ENCODE measurements around the gene NEGR1. TPM values are rescaled to one million over a fixed set of nuclear protein-coding genes. Genes with fewer than 3 reads are reported as not detected.

The NEGR1 gene
- total RNA-seq, 4 donors from 2014 or later = 4.6 to 5.7 (median 5.0) TPM

DNA sequence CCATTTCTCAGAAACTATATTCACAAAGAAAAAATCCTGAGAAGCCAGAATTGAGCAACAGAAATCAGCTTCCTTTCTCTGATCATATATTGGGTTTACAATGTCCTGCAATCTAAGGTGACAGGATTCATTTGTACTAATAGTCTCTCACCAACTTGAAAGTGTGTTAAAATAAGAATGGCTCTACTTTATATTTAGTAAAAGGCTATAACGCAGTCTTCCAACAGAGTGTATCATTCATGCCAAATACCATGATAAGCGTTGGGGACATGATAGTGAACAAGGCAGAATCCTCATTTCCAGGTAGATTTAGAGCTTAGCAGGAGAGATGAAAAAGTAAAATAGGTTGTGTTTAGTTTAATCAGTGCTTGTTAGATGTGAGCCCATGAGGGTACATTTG, 682.3 kb downstream of the NEGR1 start:
- DNase-seq (no peak), ATAC-seq (no peak)

GRCh38 chr1:71599306-71599705, 683.0 kb downstream of the NEGR1 start:
- H3K36me3 ChIP-seq = no peaks in the 10 kb centered on the region
- TF ChIP-seq POLR2A (IDR thresholded peaks at IDR 0.05) = no peak
- TF ChIP-seq, protein P1, sequence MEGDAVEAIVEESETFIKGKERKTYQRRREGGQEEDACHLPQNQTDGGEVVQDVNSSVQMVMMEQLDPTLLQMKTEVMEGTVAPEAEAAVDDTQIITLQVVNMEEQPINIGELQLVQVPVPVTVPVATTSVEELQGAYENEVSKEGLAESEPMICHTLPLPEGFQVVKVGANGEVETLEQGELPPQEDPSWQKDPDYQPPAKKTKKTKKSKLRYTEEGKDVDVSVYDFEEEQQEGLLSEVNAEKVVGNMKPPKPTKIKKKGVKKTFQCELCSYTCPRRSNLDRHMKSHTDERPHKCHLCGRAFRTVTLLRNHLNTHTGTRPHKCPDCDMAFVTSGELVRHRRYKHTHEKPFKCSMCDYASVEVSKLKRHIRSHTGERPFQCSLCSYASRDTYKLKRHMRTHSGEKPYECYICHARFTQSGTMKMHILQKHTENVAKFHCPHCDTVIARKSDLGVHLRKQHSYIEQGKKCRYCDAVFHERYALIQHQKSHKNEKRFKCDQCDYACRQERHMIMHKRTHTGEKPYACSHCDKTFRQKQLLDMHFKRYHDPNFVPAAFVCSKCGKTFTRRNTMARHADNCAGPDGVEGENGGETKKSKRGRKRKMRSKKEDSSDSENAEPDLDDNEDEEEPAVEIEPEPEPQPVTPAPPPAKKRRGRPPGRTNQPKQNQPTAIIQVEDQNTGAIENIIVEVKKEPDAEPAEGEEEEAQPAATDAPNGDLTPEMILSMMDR (IDR thresholded peaks at IDR 0.05 in 4 of 5, conservative IDR thresholded peaks at IDR 0.05 in 1 of 5) = no peak
- no peaks in the 10 kb centered on the region for H3K4me1 ChIP-seq
- ATAC-seq (no peak), DNase-seq (no peak)
- H3K9me3 ChIP-seq = no peaks in the 10 kb centered on the region
- in situ Hi-C loops (cut with MboI; ENCODE audit: low sequenced_read_pairs in 4 of 4) = no loop called here
- no peak overlapping the region for H3K27ac ChIP-seq
- intact Hi-C loops (cut with DNase I; ENCODE audit: low total_unique reads) = no loop called here
- no peak overlapping the region for H3K4me3 ChIP-seq
- no peaks in the 10 kb centered on the region for H3K27me3 ChIP-seq

More for the DNA sequence above, 682.3 kb downstream of the NEGR1 start:
- intact Hi-C loops (cut with DNase I; ENCODE audit: low total_unique reads) = no loop called here
- H3K4me1 ChIP-seq = no peaks in the 10 kb centered on the region
- no peak overlapping the region for H3K4me3 ChIP-seq
- no peaks in the 10 kb centered on the region for H3K36me3 ChIP-seq
- in situ Hi-C loops (cut with MboI; ENCODE audit: low sequenced_read_pairs in 4 of 4) = no loop called here
- H3K9me3 ChIP-seq = no peaks in the 10 kb centered on the region
- TF ChIP-seq POLR2A (IDR thresholded peaks at IDR 0.05) = no peak
- TF ChIP-seq, protein P1 (IDR thresholded peaks at IDR 0.05 in 4 of 5, conservative IDR thresholded peaks at IDR 0.05 in 1 of 5) = no peak
- H3K27ac ChIP-seq = no peak overlapping the region
- H3K27me3 ChIP-seq = no peaks in the 10 kb centered on the region

DNA sequence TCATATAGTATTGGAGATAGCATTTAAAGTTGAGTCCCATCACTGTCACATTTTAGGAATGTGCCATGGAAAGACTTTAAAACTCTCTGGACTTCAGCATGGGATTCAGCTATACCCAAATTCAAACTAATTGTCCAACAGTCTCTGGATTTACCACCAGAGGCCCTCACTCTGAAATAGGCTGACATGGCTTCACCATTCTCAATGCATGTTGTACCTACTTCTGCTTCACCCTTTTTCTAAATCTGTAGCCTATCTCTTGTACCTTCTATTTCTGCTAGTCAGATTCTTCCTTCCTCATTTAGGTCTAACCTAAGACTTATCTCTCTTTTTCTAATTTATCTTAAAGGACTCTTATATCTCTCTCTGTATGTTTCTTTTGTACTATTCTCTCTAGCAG, 688.8 kb downstream of the NEGR1 start:
- DNase-seq = no peak
- in situ Hi-C loops (cut with MboI; ENCODE audit: low sequenced_read_pairs in 4 of 4) = no loop called here
- H3K36me3 ChIP-seq = no peaks in the 10 kb centered on the region
- H3K4me1 ChIP-seq = no peaks in the 10 kb centered on the region
- no peak overlapping the region for H3K27ac ChIP-seq
- intact Hi-C loops (cut with DNase I; ENCODE audit: low total_unique reads) = no loop called here
- no peak overlapping the region for H3K4me3 ChIP-seq
- no peaks in the 10 kb centered on the region for H3K9me3 ChIP-seq
- no peaks in the 10 kb centered on the region for H3K27me3 ChIP-seq
- TF ChIP-seq, protein P1 (IDR thresholded peaks at IDR 0.05 in 4 of 5, conservative IDR thresholded peaks at IDR 0.05 in 1 of 5) = no peak
- TF ChIP-seq POLR2A (IDR thresholded peaks at IDR 0.05) = no peak
- no peak for ATAC-seq

DNA sequence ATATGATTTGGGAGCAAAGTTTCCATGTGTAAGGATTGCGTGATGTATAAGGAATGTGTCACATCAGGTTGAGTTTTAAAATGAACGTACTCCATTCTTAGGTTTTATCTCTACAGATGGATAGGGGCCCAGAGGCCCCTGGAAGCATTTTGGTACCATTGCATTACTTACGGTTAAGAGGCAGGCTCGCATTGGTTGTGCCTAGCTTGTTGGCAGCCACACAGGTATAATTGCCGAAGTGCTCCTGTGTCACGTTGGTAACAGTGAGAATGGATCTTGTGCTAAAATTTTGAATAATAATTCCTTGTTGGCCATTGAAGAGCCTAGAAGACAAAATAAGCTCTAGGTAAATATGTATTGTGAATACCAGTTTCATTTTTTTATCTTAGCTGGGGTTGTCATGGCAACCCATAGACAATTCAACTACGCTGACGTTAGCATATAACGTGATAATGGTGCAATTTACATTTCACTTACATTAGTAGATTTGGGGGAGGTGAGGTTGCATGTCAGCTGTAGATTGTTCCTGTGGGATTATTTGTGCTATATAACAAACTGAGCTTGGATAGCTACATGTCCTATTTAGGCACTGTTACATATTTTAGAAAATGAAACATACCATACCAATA, 689.6 kb downstream of the NEGR1 start:
- DNase-seq (no peak), ATAC-seq (no peak)
- no peak for TF ChIP-seq POLR2A (IDR thresholded peaks at IDR 0.05)
- no peak overlapping the region for H3K27ac ChIP-seq
- in situ Hi-C loops (cut with MboI; ENCODE audit: low sequenced_read_pairs in 4 of 4) = no loop called here
- H3K9me3 ChIP-seq = no peaks in the 10 kb centered on the region
- no peaks in the 10 kb centered on the region for H3K27me3 ChIP-seq
- H3K36me3 ChIP-seq = no peaks in the 10 kb centered on the region
- intact Hi-C loops (cut with DNase I; ENCODE audit: low total_unique reads) = no loop called here
- no peak overlapping the region for H3K4me3 ChIP-seq
- no peaks in the 10 kb centered on the region for H3K4me1 ChIP-seq

DNA sequence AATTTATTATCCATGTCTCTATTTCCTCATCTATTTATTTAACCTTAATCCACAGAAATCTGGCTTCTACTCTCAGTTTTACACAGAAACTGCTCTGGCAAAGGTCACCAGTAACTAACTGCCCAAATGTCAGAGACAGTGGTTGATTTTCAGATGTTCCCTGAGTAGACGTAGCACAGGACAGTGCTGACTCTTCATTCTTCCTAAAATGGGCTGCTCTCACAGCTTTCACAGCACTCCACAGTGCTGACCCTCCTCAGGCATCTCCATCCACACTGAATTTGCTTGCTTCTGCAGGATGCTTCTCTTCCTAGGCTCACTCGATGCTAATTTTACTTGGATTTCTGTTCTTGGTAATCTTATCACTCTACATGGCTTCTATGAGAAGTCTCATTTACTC, 693.3 kb downstream of the NEGR1 start:
- Histone ChIP-seq H3K9me3 (no peaks in the 10 kb centered on the region), H3K36me3 (no peaks in the 10 kb centered on the region), H3K27me3 (no peaks in the 10 kb centered on the region), H3K4me1 (no peaks in the 10 kb centered on the region), H3K4me3 (no peak overlapping the region), H3K27ac (no peak overlapping the region)
- intact Hi-C loops (cut with DNase I; ENCODE audit: low total_unique reads) = no loop called here
- ATAC-seq (no peak), DNase-seq (no peak)
- TF ChIP-seq POLR2A (IDR thresholded peaks at IDR 0.05) = no peak
- TF ChIP-seq, protein P1 (IDR thresholded peaks at IDR 0.05 in 4 of 5, conservative IDR thresholded peaks at IDR 0.05 in 1 of 5) = no peak
- in situ Hi-C loops (cut with MboI; ENCODE audit: low sequenced_read_pairs in 4 of 4) = no loop called here
